ENCODE results near the gene FBXW11. TPM values are rescaled to one million over a fixed set of nuclear protein-coding genes. Genes with fewer than 3 reads are reported as not detected.
"Not testable (repeated sequence)": the region's sequence is repeated elsewhere in the genome, so short reads cannot be mapped to it uniquely, and the experiment has no call there.

FBXW11 gene
- total and polyA plus RNA-seq, 2 experiments from 2014 or later = 59.0 to 98.0 TPM

DNA sequence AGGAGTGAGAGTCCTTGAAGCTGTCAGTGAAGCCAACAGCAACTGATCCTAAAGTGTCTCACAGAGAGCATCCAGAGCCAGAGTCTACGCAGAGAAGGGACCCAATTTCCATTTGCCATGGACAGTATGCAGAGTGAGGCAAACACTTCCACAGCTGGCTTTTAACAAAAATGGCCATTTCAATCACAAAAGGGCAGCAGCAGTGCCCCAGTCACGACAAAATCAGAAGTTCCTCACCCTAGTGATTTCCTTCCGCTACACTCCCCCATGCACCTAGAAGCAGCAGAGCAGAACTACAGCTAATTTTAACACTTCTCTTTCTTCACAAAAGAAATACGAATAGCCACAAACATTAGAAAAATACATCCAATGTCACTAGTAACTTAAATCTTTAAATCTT is 27.9 kb downstream of the FBXW11 start:
- Histone ChIP-seq H3K27ac (no peak overlapping the region), H3K4me3 (no peak overlapping the region), H3K4me1 (ENCODE audit: low read depth) (peaks cover 13% of the 10 kb centered on the region), H3K9me3 (ENCODE audit: low read depth) (no peaks in the 10 kb centered on the region), H3K27me3 (no peaks in the 10 kb centered on the region), H3K36me3 (no peaks in the 10 kb centered on the region)
- no peak for TF ChIP-seq CTCF (IDR thresholded peaks at IDR 0.05; ENCODE audit: low read depth, low read length)
- no peak for DNase-seq (ENCODE audit: low read depth in 1 of 2, low spot score in 1 of 2)

GRCh38 chr5:171978016-171978415 is 28.4 kb downstream of the FBXW11 start:
- H3K4me3 ChIP-seq = no peak overlapping the region
- no peak overlapping the region for H3K27ac ChIP-seq

DNA sequence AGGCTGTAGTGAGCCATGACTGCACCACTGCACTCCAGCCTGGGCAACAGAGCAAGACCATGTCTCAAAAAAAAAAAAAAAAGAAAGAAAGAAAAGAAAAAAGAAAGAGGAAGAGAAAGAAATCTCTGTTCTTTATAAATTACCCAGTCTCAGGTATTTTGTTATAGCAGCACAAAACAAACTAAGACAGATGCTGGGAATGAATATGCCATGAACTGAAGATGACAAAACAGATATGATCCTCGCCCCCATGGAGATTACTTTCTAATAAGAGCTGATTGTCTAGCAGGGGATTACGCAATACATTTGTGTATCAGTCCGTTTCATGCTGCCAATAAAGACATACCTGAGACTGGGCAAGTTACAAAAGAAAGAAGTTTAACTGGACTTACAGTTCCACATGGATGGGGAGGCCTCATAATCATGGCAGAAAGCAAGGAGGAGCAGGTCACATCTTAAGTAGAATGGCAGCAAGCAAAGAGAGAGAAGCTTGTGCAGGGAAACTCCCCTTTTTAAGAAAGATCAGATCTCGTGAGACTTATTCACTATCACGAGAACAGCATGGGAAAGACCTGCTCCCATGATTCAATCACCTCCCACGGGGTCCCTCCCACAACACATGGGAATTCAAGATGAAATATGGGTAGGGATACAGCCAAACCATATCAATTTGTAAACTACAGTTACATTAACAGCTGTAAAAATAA is 29.0 kb downstream of the FBXW11 start:
- H3K27ac ChIP-seq; H3K36me3 ChIP-seq; H3K27me3 ChIP-seq; H3K4me3 ChIP-seq; DNase-seq (ENCODE audit: low read depth in 1 of 2, low spot score in 1 of 2); H3K9me3 ChIP-seq (ENCODE audit: low read depth): not testable (repeated sequence)
- peaks cover 13% of the 10 kb centered on the region for H3K4me1 ChIP-seq (ENCODE audit: low read depth)

More at GRCh38 chr5:171978016-171978415, 28.4 kb downstream of the FBXW11 start:
- Histone ChIP-seq H3K27me3 (no peaks in the 10 kb centered on the region), H3K9me3 (ENCODE audit: low read depth) (no peaks in the 10 kb centered on the region), H3K36me3 (no peaks in the 10 kb centered on the region), H3K4me1 (ENCODE audit: low read depth) (peaks cover 13% of the 10 kb centered on the region)
- no peak for DNase-seq (ENCODE audit: low read depth in 1 of 2, low spot score in 1 of 2)
- no peak for TF ChIP-seq CTCF (IDR thresholded peaks at IDR 0.05; ENCODE audit: low read depth, low read length)

GRCh38 chr5:171975877-171976667 is 30.4 kb downstream of the FBXW11 start:
- H3K27me3 ChIP-seq = no peaks in the 10 kb centered on the region
- no peak for DNase-seq (ENCODE audit: low read depth in 1 of 2, low spot score in 1 of 2)
- H3K4me3 ChIP-seq = no peak overlapping the region

DNA sequence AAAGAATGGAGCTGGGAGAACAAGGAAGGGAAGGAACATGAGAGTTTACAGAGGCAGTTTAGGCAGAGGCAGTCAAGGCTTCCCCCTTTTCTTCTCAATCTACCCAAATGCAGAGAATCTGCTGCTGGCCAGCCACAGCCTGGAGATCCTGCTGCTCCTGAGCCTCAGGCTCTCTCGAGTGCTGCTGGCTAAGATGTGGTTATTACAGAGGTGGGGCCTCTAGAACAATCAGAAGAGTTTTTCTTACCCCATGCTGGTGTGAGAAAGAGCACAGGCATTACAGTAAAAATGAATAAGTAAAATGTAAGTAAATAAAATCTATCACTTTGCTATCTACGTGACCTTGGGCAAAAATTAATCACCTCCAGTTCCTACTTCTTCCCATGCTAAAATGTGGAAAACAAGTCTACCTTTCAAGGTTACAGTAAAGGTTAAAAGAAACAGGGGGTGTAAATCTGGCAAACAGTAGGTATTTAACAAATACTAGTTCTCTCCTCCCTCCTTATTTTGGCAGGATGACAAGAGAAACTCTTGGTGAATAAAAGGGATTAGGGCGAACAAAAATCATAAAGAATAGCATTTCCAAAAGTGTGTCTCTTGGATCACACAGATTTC is 31.1 kb downstream of the FBXW11 start:
- no peak for TF ChIP-seq CTCF (IDR thresholded peaks at IDR 0.05; ENCODE audit: low read depth, low read length)
- H3K27ac ChIP-seq = peak overlapping the region; percentile 27
- H3K36me3 ChIP-seq = no peaks in the 10 kb centered on the region
- H3K9me3 ChIP-seq (ENCODE audit: low read depth) = no peaks in the 10 kb centered on the region
- H3K4me1 ChIP-seq (ENCODE audit: low read depth) = peaks cover 13% of the 10 kb centered on the region
- DNase-seq (ENCODE audit: low read depth in 1 of 2, low spot score in 1 of 2) = peak in 1 of 2 donors; percentile 45
- H3K27me3 ChIP-seq = no peaks in the 10 kb centered on the region
- no peak overlapping the region for H3K4me3 ChIP-seq

More at GRCh38 chr5:171975877-171976667, 30.4 kb downstream of the FBXW11 start:
- no peak for TF ChIP-seq CTCF (IDR thresholded peaks at IDR 0.05; ENCODE audit: low read depth, low read length)
- H3K27ac ChIP-seq = peak overlapping the region; percentile 24
- no peaks in the 10 kb centered on the region for H3K9me3 ChIP-seq (ENCODE audit: low read depth)
- H3K4me1 ChIP-seq (ENCODE audit: low read depth) = peaks cover 13% of the 10 kb centered on the region
- H3K36me3 ChIP-seq = no peaks in the 10 kb centered on the region
